HG03064 (cell line): ENCODE measurements around the gene C17orf107.
A peak's percentile ranks its signal among the peaks of the same experiment; 100 is the strongest.

Experiments
- ATAC-seq: cut with Tn5 transposase; IDR thresholded peaks from one replicate; pipeline ENCODE4 v1.9.1; 2021; ENCODE audit warnings: low read depth; ENCODE audit not compliant: unreplicated experiment

Gene C17orf107

GRCh38 chr17:4947010-4947410 lies 47.7 kb downstream of the C17orf107 start:
- ATAC-seq: no peak

DNA sequence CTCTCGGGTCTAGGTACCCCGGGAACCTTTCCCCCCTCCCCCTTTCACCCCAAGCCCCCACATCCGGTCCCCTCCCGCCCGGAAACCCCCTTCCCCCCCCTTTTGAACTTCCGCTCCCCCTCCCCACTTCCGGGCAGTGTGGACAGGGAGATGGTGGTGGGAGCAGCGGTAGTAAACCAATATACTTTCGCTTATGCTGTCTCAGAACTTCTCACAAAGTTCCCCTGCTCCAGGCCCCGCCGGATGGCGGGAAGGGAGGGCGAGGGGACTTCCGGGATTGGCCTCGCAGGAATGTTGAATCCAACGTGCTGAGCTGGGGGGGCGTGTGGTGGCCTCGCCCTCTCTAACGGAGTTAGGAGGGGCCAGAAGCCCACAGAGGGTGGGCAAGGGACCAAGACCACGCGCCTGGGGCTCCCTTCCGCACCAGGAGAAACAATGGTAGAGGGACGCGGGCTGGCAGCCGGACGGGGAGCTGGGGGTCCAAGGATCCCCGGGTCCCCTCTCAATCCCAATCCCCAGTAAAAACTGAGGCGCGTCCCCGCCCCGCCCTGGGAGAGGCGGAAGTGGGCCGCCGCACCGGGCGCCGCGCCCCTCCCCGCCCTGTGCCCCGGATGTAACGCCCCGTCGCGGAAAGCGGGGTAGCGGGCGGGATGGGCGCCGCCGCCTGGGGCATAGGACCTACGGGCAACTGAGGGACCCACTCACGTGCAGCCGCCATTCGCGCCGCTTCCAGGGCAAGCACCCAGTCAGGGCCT lies 48.3 kb downstream of the C17orf107 start:
- no peak for ATAC-seq

- no peak for ATAC-seq
These were observed 49.0 kb downstream of the C17orf107 start, which contains the start of gene PFN1 for GRCh38 chr17:4948166-4948930. Gene PFN1, minus strand, starts transcription at chr17:4948530. Its CDS starts 136 bp downstream, at chr17:4948394.

GRCh38 chr17:4948931-4949320 lies 49.6 kb downstream of the C17orf107 start:
- peak; percentile 31 for ATAC-seq

- ATAC-seq: peak; percentile 18
These were observed 50.2 kb downstream of the C17orf107 start for GRCh38 chr17:4949321-4950074.

GRCh38 chr17:4950075-4950745 lies 50.9 kb downstream of the C17orf107 start:
- peak; percentile 9 for ATAC-seq

DNA sequence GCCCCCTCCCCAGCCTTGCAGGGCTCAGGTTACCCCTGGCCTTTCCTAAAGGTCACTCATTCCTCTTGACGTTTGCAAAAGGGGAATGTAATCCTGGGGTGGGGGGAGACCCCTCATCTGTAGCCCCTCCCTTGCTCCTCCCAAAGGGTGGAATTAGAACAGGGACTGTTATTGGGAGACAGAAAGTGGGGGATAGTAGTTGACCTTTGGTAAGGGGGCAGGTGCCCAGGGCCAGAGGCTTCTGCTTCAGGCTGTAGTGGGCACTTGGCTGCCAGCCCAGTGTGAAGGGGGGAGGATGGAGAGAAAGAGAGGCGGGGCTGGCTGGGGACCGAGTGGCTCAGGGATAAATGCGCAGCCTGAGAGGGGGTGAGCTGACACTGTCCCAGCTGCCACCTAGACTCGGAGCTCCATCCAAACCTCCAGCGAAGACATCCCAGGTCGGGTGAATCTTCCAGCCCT lies 51.4 kb downstream of the C17orf107 start, which contains the start of gene ENO3:
TSS of gene ENO3 (plus strand) at position 374 of the 459 bp plus-strand sequence. CDS start 711 bp downstream, outside the sequence.
- no peak for ATAC-seq

GRCh38 chr17:4951486-4951885 lies 52.1 kb downstream of the C17orf107 start:
- no peak for ATAC-seq
